HG02798 (cell line): Measurements from ENCODE around the gene C9orf40.

Experiments
- ATAC-seq: cut with Tn5 transposase; IDR thresholded peaks from one replicate; pipeline ENCODE4 v1.9.1; 2021; ENCODE audit warnings: mild to moderate bottlenecking; ENCODE audit not compliant: unreplicated experiment, poor library complexity

C9orf40 gene

GRCh38 chr9:74942801-74943200, 9.9 kb downstream of the C9orf40 start:
- ATAC-seq, result no peak

- ATAC-seq, result peak; percentile 52
Observed at GRCh38 chr9:74940600-74940999, 12.1 kb downstream of the C9orf40 start.

- no peak for ATAC-seq
Observed at GRCh38 chr9:74935008-74935407, 17.7 kb downstream of the C9orf40 start.

- ATAC-seq, result no peak
Observed at GRCh38 chr9:74921737-74922136, 31.0 kb downstream of the C9orf40 start.

- ATAC-seq, result no peak
Observed at GRCh38 chr9:74920944-74921626, 31.6 kb downstream of the C9orf40 start.

GRCh38 chr9:74910036-74910435, 42.7 kb downstream of the C9orf40 start:
- ATAC-seq, result no peak

- no peak for ATAC-seq
Observed at GRCh38 chr9:74908665-74909064, 44.0 kb downstream of the C9orf40 start.

GRCh38 chr9:74907085-74907484, 45.6 kb downstream of the C9orf40 start:
- no peak for ATAC-seq

GRCh38 chr9:74901001-74901400, 51.7 kb downstream of the C9orf40 start:
- ATAC-seq, result no peak
